HEK293T (cell line): ENCODE data around the gene TAF11L11.
"Not testable (repeated sequence)": the region's sequence is repeated elsewhere in the genome, so short reads cannot be mapped to it uniquely, and the experiment has no call there.

ENCODE experiments used
- ARNT ChIP-seq: fragments of 450-650 bp; IDR thresholded peaks from 2 replicates; pipeline ENCODE4 v1.6.1; 2017; ENCODE audit warnings: mild to moderate bottlenecking
- BHLHE40 ChIP-seq: fragments of 450-650 bp; IDR thresholded peaks from 2 replicates; pipeline ENCODE4 v1.6.1; 2016; ENCODE audit warnings: mild to moderate bottlenecking, moderate library complexity, borderline replicate concordance
- FOXA1 ChIP-seq: fragments of 450-650 bp; IDR thresholded peaks from 2 replicates; pipeline ENCODE4 v1.6.1; 2016; ENCODE audit warnings: mild to moderate bottlenecking
- FOXK2 ChIP-seq: fragments of 450-650 bp; IDR thresholded peaks from 2 replicates; pipeline ENCODE4 v1.6.1; 2016; ENCODE audit warnings: mild to moderate bottlenecking
- FOXM1 ChIP-seq: fragments of 450-650 bp; IDR thresholded peaks from 2 replicates; pipeline ENCODE4 v1.6.1; 2017; ENCODE audit warnings: mild to moderate bottlenecking, borderline replicate concordance
- LEF1 ChIP-seq: fragments of 450-650 bp; IDR thresholded peaks from 2 replicates; pipeline ENCODE4 v1.6.1; 2017; ENCODE audit warnings: mild to moderate bottlenecking, borderline replicate concordance
- NFRKB ChIP-seq: fragments of 450-650 bp; IDR thresholded peaks from 2 replicates; pipeline ENCODE4 v1.6.1; 2016; ENCODE audit warnings: mild to moderate bottlenecking, moderate library complexity
- SP1 ChIP-seq: fragments of 450-650 bp; IDR thresholded peaks from 2 replicates; pipeline ENCODE4 v1.6.1; 2017
- TARDBP ChIP-seq: fragments of 450-650 bp; IDR thresholded peaks from 2 replicates; pipeline ENCODE4 v1.6.1; 2016

- not testable (repeated sequence) for TF ChIP-seq NFRKB, SP1, FOXK2, LEF1, FOXM1, ARNT, FOXA1, BHLHE40, TARDBP
Observed at GRCh38 chr5:17610092-17610491, 6.1 kb downstream of the TAF11L11 start, which contains the start of gene TAF11L12.
